HepG2 (cell line): ENCODE results near the gene TEX48. TPM values are rescaled to one million over a fixed set of nuclear protein-coding genes. Genes with fewer than 3 reads are reported as not detected.
A peak's percentile ranks its signal among the peaks of the same experiment; 100 is the strongest.

Source experiments
- KLF9 ChIP-seq: IDR thresholded peaks from 2 replicates; pipeline ENCODE4 v1.6.1; 2016; ENCODE audit warnings: low read depth
- THAP11 ChIP-seq: IDR thresholded peaks from 2 replicates; pipeline ENCODE4 v1.6.1; 2016; ENCODE audit warnings: missing biosample characterization, missing genetic modification reagents
- XRCC5 ChIP-seq: fragments of 200-400 bp; formaldehyde crosslinking; optimal IDR thresholded peaks from 2 replicates; pipeline ENCODE3; 2017; ENCODE audit warnings: mild to moderate bottlenecking, low read length
- ZNF609 ChIP-seq: sonication (generic); formaldehyde crosslinking; IDR thresholded peaks from 2 replicates; pipeline ENCODE4 v1.4.0; 2020; ENCODE audit warnings: mild to moderate bottlenecking, missing genetic modification reagents, borderline replicate concordance
- ZNF792 ChIP-seq: IDR thresholded peaks from 2 replicates; pipeline ENCODE4 v1.6.1; 2016
- polyA plus RNA-seq, 8 experiments: library from polyadenylated mRNA; depleted of rRNA in 3 of 8; stranded (reverse) in 7 of 8; unstranded in 1 of 8; fragments of >200 nt; fragmentation: Illumina TruSeq in 4 of 8; extraction: Trizol in 4 of 8; gene quantifications; 2 replicates each; pipeline versions ENCODE4 v1.2.1 to v1.2.3, GENCODE V29; 2011 to 2016; ENCODE audit warnings: low read depth in 4 of 8, missing spikeins in 1 of 8, mixed read lengths in 1 of 8; ENCODE audit not compliant: insufficient read depth in 1 of 8
- total RNA-seq, 5 experiments: library from RNA; depleted of rRNA; stranded (reverse); fragments of >200 nt; fragmentation: Illumina TruSeq; extraction: Trizol; gene quantifications; 2 replicates each; pipeline ENCODE4 v1.2.3, GENCODE V29; 2016; ENCODE audit warnings: low read depth in 1 of 5
- TF ChIP-seq, protein P1 (sequence below): sonication (generic); formaldehyde crosslinking; IDR thresholded peaks from 2 replicates; pipeline ENCODE4 v1.4.0; 2020; ENCODE audit warnings: missing genetic modification reagents, borderline replicate concordance

The TEX48 gene
- total and polyA plus RNA-seq, 2 of the 13 experiments (the other 11 are each of a cell fraction or from before 2014, with no cell fraction given) = not detected

GRCh38 chr9:114681594-114682332 is at the start of gene TEX48 (continued):
- TF ChIP-seq, protein P1, sequence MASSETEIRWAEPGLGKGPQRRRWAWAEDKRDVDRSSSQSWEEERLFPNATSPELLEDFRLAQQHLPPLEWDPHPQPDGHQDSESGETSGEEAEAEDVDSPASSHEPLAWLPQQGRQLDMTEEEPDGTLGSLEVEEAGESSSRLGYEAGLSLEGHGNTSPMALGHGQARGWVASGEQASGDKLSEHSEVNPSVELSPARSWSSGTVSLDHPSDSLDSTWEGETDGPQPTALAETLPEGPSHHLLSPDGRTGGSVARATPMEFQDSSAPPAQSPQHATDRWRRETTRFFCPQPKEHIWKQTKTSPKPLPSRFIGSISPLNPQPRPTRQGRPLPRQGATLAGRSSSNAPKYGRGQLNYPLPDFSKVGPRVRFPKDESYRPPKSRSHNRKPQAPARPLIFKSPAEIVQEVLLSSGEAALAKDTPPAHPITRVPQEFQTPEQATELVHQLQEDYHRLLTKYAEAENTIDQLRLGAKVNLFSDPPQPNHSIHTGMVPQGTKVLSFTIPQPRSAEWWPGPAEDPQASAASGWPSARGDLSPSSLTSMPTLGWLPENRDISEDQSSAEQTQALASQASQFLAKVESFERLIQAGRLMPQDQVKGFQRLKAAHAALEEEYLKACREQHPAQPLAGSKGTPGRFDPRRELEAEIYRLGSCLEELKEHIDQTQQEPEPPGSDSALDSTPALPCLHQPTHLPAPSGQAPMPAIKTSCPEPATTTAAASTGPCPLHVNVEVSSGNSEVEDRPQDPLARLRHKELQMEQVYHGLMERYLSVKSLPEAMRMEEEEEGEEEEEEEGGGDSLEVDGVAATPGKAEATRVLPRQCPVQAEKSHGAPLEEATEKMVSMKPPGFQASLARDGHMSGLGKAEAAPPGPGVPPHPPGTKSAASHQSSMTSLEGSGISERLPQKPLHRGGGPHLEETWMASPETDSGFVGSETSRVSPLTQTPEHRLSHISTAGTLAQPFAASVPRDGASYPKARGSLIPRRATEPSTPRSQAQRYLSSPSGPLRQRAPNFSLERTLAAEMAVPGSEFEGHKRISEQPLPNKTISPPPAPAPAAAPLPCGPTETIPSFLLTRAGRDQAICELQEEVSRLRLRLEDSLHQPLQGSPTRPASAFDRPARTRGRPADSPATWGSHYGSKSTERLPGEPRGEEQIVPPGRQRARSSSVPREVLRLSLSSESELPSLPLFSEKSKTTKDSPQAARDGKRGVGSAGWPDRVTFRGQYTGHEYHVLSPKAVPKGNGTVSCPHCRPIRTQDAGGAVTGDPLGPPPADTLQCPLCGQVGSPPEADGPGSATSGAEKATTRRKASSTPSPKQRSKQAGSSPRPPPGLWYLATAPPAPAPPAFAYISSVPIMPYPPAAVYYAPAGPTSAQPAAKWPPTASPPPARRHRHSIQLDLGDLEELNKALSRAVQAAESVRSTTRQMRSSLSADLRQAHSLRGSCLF = no peak
- TF ChIP-seq KLF9 (CRISPR knock-in tag) (no peak), ZNF792 (0 out of 2 replicates have a peak, but pooled peaks have one; percentile 8), THAP11 (CRISPR knock-in tag) (0 out of 2 replicates have a peak, but pooled peaks have one; percentile 15), ZNF609 (no peak), XRCC5 (peak; percentile 9)
